OCI-LY7 (cell line): Measurements from ENCODE around the gene SALL1. TPM values are rescaled to one million over a fixed set of nuclear protein-coding genes. Genes with fewer than 3 reads are reported as not detected.

Source experiments
- BruUV-seq: library from RNA; stranded (reverse); fragments of 400-500 nt; replicated peaks from 2 replicates; lab custom pipeline; 2021; lab: Mats Ljungman, UMichigan
- CTCF ChIA-PET: fragments of 300-600 bp; sonication (Branson Sonifier 250); formaldehyde crosslinking; loops from one replicate; lab custom pipeline; 2022; ENCODE audit warnings: antibody characterized with exemption; ENCODE audit not compliant: unreplicated experiment; lab: Charles Lee
- POLR2A ChIA-PET: fragments of 300-600 bp; sonication (Branson Sonifier 250); formaldehyde crosslinking; loops from one replicate; lab custom pipeline; 2022; ENCODE audit warnings: antibody characterized with exemption; lab: Charles Lee
- DNase-seq: peaks from one replicate; pipeline ENCODE4 v3.0.0-alpha.2; 2015; ENCODE audit warnings: low spot score
- H2AFZ ChIP-seq: fragments of 200-600 bp; sonication (generic), shearing (Covaris generic); 2 replicates; pipeline ENCODE4 v1.6.1; 2014; ENCODE audit warnings: mild to moderate bottlenecking, antibody characterized with exemption, low read length, moderate library complexity
- H3K27ac ChIP-seq: fragments of 200-600 bp; sonication (generic); 2 replicates; pipeline ENCODE4 v1.5.1; 2014; ENCODE audit warnings: mixed run types, low read depth, mild to moderate bottlenecking, moderate library complexity, low read length, inconsistent platforms; ENCODE audit not compliant: poor library complexity, severe bottlenecking
- H3K36me3 ChIP-seq: fragments of 200-600 bp; sonication (generic); 2 replicates; pipeline ENCODE4 v1.6.1; 2014; ENCODE audit warnings: mild to moderate bottlenecking, antibody characterized with exemption, low read length, moderate library complexity, mixed read lengths; ENCODE audit not compliant: insufficient read depth
- H3K4me1 ChIP-seq: fragments of 200-600 bp; sonication (generic); 2 replicates; pipeline ENCODE4 v1.5.1; 2014; ENCODE audit warnings: mild to moderate bottlenecking, low read length; ENCODE audit not compliant: insufficient read depth, poor library complexity, severe bottlenecking
- H3K4me2 ChIP-seq: fragments of 200-600 bp; sonication (generic); 2 replicates; pipeline ENCODE4 v1.6.1; 2014; ENCODE audit warnings: mild to moderate bottlenecking, low read length
- H3K4me3 ChIP-seq: fragments of 200-600 bp; sonication (generic); 2 replicates; pipeline ENCODE4 v1.5.1; 2014; ENCODE audit warnings: mild to moderate bottlenecking, low read depth, low read length; ENCODE audit not compliant: poor library complexity, severe bottlenecking
- H3K79me2 ChIP-seq: fragments of 200-600 bp; sonication (generic); 2 replicates; pipeline ENCODE4 v1.6.1; 2016; ENCODE audit warnings: low read depth, mild to moderate bottlenecking, low read length, moderate library complexity, mixed read lengths; ENCODE audit not compliant: insufficient read depth
- H3K9me2 ChIP-seq: fragments of 200-600 bp; sonication (generic); 2 replicates; pipeline ENCODE4 v1.6.1; 2016; ENCODE audit warnings: mild to moderate bottlenecking, low read length, mixed read lengths; ENCODE audit not compliant: insufficient read depth
- H3K9me3 ChIP-seq: fragments of 200-600 bp; sonication (generic); 2 replicates; pipeline ENCODE4 v1.6.1; 2014; ENCODE audit warnings: mild to moderate bottlenecking, mixed run types, low read length, mixed read lengths
- H4K20me1 ChIP-seq: fragments of 200-600 bp; sonication (generic); 2 replicates; pipeline ENCODE4 v1.6.1; 2014; ENCODE audit warnings: mild to moderate bottlenecking, antibody characterized with exemption, low read length, moderate library complexity, mixed read lengths; ENCODE audit not compliant: insufficient read depth
- CTCF ChIP-seq: fragments of 200-600 bp; sonication (generic); conservative IDR thresholded peaks from 2 replicates; pipeline ENCODE4 v1.5.1; 2014; ENCODE audit warnings: mild to moderate bottlenecking, antibody characterized with exemption, low read length, moderate library complexity, mixed read lengths
- EZH2phosphoT487 ChIP-seq: fragments of 200-600 bp; sonication (generic); IDR thresholded peaks from 2 replicates; pipeline ENCODE4 v1.6.1; 2018; ENCODE audit warnings: low read depth, borderline replicate concordance, mild to moderate bottlenecking, mixed run types, antibody characterized with exemption, low read length, moderate library complexity, mixed read lengths
- intact Hi-C: fragments of 100-400 bp; cut with micrococcal nuclease; formaldehyde crosslinking; loops from one replicate; pipeline ENCODE4 v1.10.0; 2022; ENCODE audit not compliant: unreplicated experiment
- total RNA-seq, 2 experiments: library from RNA; depleted of rRNA in 1 of 2; stranded (reverse); fragments of >200 nt in 1 of 2; shearing (Covaris generic) in 1 of 2; gene quantifications; 2 replicates each; pipeline ENCODE4 v1.2.3, GENCODE V29; 2014 to 2022

Gene SALL1
- total RNA-seq, 2 experiments from 2014 or later, result not detected

- no TSS peak for BruUV-seq
- H3K36me3 ChIP-seq, result no peaks in the 10 kb centered on the region
- H3K4me2 ChIP-seq, result no peak overlapping the region
- H3K27ac ChIP-seq, result no peak overlapping the region
- TF ChIP-seq CTCF, result no peak
- no peak for TF ChIP-seq EZH2phosphoT487
- intact Hi-C loops, result no loop called here
- CTCF ChIA-PET, result no interaction called here
- H4K20me1 ChIP-seq, result no peaks in the 10 kb centered on the region
- no peak overlapping the region for H3K4me3 ChIP-seq
- no peaks in the 10 kb centered on the region for H3K79me2 ChIP-seq
- H3K4me1 ChIP-seq, result no peaks in the 10 kb centered on the region
- H2AFZ ChIP-seq, result no peak overlapping the region
- no peaks in the 10 kb centered on the region for H3K9me3 ChIP-seq
- H3K9me2 ChIP-seq, result no peaks in the 10 kb centered on the region
- no peak for DNase-seq
- POLR2A ChIA-PET, result no interaction called here
Measured at GRCh38 chr16:51111759-51112158, 39.3 kb downstream of the SALL1 start.

GRCh38 chr16:51110700-51111157 is 40.3 kb downstream of the SALL1 start:
- no peak for TF ChIP-seq CTCF
- no peak for TF ChIP-seq EZH2phosphoT487
- POLR2A ChIA-PET, result no interaction called here
- no peak overlapping the region for H3K27ac ChIP-seq
- no peak overlapping the region for H3K4me3 ChIP-seq
- H4K20me1 ChIP-seq, result no peaks in the 10 kb centered on the region
- no TSS peak for BruUV-seq
- no peaks in the 10 kb centered on the region for H3K9me2 ChIP-seq
- DNase-seq, result no peak
- CTCF ChIA-PET, result no interaction called here
- intact Hi-C loops, result no loop called here
- no peaks in the 10 kb centered on the region for H3K79me2 ChIP-seq
- no peak overlapping the region for H2AFZ ChIP-seq
- no peaks in the 10 kb centered on the region for H3K9me3 ChIP-seq
- no peak overlapping the region for H3K4me2 ChIP-seq
- no peaks in the 10 kb centered on the region for H3K4me1 ChIP-seq
- no peaks in the 10 kb centered on the region for H3K36me3 ChIP-seq

GRCh38 chr16:51109173-51109572 is 41.9 kb downstream of the SALL1 start:
- H4K20me1 ChIP-seq, result no peaks in the 10 kb centered on the region
- no peaks in the 10 kb centered on the region for H3K9me3 ChIP-seq
- DNase-seq, result no peak
- H3K4me2 ChIP-seq, result no peak overlapping the region
- no peaks in the 10 kb centered on the region for H3K9me2 ChIP-seq
- ChIA-PET CTCF (no interaction called here), POLR2A (no interaction called here)
- TF ChIP-seq CTCF (no peak), EZH2phosphoT487 (no peak)
- H3K79me2 ChIP-seq, result no peaks in the 10 kb centered on the region
- no peak overlapping the region for H3K4me3 ChIP-seq
- no TSS peak for BruUV-seq
- no peaks in the 10 kb centered on the region for H3K36me3 ChIP-seq
- intact Hi-C loops, result no loop called here
- no peak overlapping the region for H2AFZ ChIP-seq
- H3K4me1 ChIP-seq, result no peaks in the 10 kb centered on the region
- H3K27ac ChIP-seq, result no peak overlapping the region
